ENCODE measurements around the gene DLEC1.
"Not testable (repeated sequence)": the region's sequence is repeated elsewhere in the genome, so short reads cannot be mapped to it uniquely, and the experiment has no call there.

- TF ChIP-seq, protein P1, sequence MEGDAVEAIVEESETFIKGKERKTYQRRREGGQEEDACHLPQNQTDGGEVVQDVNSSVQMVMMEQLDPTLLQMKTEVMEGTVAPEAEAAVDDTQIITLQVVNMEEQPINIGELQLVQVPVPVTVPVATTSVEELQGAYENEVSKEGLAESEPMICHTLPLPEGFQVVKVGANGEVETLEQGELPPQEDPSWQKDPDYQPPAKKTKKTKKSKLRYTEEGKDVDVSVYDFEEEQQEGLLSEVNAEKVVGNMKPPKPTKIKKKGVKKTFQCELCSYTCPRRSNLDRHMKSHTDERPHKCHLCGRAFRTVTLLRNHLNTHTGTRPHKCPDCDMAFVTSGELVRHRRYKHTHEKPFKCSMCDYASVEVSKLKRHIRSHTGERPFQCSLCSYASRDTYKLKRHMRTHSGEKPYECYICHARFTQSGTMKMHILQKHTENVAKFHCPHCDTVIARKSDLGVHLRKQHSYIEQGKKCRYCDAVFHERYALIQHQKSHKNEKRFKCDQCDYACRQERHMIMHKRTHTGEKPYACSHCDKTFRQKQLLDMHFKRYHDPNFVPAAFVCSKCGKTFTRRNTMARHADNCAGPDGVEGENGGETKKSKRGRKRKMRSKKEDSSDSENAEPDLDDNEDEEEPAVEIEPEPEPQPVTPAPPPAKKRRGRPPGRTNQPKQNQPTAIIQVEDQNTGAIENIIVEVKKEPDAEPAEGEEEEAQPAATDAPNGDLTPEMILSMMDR (IDR thresholded peaks at IDR 0.05; ENCODE audit: borderline replicate concordance, extremely low read depth, low read length, poor library complexity, severe bottlenecking): not testable (repeated sequence)
- TF ChIP-seq EZH2 (IDR thresholded peaks at IDR 0.05; ENCODE audit: borderline replicate concordance, low read depth, low read length, severe bottlenecking): not testable (repeated sequence)
Measured at GRCh38 chr3:38053286-38053685, 14.3 kb downstream of the DLEC1 start.
